Neutrophil (primary cell): ENCODE measurements around the gene PPP6R1.

Experiments
- H3K27ac ChIP-seq: fragments of 200-600 bp; sonication (generic); 2 replicates; pipeline ENCODE4 v1.5.1; 2016; ENCODE audit warnings: mild to moderate bottlenecking, moderate library complexity
- H3K27me3 ChIP-seq: fragments of 200-600 bp; sonication (generic); 2 replicates; pipeline ENCODE4 v1.6.0; 2016; ENCODE audit warnings: mild to moderate bottlenecking
- H3K36me3 ChIP-seq: fragments of 200-600 bp; sonication (generic); 2 replicates; pipeline ENCODE4 v1.5.1; 2017
- H3K4me1 ChIP-seq, 2 experiments: fragments of 200-600 bp in 1 of 2; sonication (generic) in 1 of 2; 1 replicate in 1 of 2; 2 replicates in 1 of 2; pipeline versions ENCODE4 v1.5.1 to v1.6.1; 2013 to 2016; ENCODE audit warnings: low read depth in 1 of 2, low read length in 1 of 2, mild to moderate bottlenecking in 1 of 2, moderate library complexity in 1 of 2; ENCODE audit not compliant: control insufficient read depth in 1 of 2, insufficient read depth in 1 of 2
- H3K4me3 ChIP-seq, 2 experiments: fragments of 200-600 bp in 1 of 2; sonication (generic) in 1 of 2; 1 replicate in 1 of 2; 2 replicates in 1 of 2; pipeline ENCODE4 v1.5.1; 2013 to 2016; ENCODE audit warnings: low read depth in 1 of 2, low read length in 1 of 2, mild to moderate bottlenecking in 1 of 2, moderate library complexity in 1 of 2
- H3K9me3 ChIP-seq: fragments of 200-600 bp; sonication (generic); 2 replicates; pipeline ENCODE4 v1.5.1; 2016
- TF ChIP-seq, protein P1 (sequence below): fragments of 200-600 bp; sonication (generic); IDR thresholded peaks from 2 replicates; pipeline ENCODE4 v1.5.1; 2016; ENCODE audit warnings: antibody characterized with exemption

The PPP6R1 gene

DNA sequence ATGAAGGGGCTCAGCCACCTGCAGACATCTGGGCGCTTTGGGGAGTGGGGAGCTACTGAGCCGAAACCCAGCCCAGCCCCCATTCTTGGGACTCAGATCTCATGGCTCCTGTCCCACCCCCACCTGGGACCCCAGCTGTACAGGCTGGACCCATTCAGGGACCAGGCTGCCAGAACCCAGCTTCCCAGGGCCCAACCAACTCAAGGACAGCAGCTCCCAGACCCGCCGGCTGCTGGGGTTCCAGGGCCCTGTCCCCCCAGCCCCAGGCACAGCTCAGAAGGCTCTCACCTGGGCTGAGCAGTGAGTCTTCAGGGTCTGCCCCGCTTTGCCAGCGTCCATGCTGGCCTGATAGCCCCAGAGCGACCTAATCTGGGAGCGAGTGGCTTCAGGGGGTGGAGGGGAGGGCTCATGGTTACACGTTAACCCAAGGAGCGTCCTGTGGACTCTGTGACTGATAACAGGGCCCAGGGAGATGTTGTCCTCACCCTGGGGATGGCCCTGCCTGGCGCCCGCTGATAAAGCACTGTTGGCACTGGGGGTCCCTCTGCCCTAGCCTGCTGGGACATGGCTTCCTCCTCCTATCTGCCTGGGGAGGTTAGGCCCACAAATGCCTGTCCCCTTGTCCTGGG lies 30.3 kb downstream of the PPP6R1 start, which contains the start of gene TMEM86B:
Gene TMEM86B (minus strand): TSS at position 361 of the 629 bp plus-strand sequence. CDS start 22 bp downstream, at position 339.
- H3K27ac ChIP-seq = no peak within 1 kb of the TSS
- no peak within 1 kb of the TSS for H3K4me3 ChIP-seq
- no peaks in the 10 kb centered on the region for H3K27me3 ChIP-seq
- no peaks in the 10 kb centered on the region for H3K9me3 ChIP-seq
- H3K4me1 ChIP-seq = peaks cover 0 to 5% of the 10 kb centered on the region in 2 experiments
- H3K36me3 ChIP-seq = peaks cover 95% of the 10 kb centered on the region
- TF ChIP-seq, protein P1, sequence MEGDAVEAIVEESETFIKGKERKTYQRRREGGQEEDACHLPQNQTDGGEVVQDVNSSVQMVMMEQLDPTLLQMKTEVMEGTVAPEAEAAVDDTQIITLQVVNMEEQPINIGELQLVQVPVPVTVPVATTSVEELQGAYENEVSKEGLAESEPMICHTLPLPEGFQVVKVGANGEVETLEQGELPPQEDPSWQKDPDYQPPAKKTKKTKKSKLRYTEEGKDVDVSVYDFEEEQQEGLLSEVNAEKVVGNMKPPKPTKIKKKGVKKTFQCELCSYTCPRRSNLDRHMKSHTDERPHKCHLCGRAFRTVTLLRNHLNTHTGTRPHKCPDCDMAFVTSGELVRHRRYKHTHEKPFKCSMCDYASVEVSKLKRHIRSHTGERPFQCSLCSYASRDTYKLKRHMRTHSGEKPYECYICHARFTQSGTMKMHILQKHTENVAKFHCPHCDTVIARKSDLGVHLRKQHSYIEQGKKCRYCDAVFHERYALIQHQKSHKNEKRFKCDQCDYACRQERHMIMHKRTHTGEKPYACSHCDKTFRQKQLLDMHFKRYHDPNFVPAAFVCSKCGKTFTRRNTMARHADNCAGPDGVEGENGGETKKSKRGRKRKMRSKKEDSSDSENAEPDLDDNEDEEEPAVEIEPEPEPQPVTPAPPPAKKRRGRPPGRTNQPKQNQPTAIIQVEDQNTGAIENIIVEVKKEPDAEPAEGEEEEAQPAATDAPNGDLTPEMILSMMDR = no peak

DNA sequence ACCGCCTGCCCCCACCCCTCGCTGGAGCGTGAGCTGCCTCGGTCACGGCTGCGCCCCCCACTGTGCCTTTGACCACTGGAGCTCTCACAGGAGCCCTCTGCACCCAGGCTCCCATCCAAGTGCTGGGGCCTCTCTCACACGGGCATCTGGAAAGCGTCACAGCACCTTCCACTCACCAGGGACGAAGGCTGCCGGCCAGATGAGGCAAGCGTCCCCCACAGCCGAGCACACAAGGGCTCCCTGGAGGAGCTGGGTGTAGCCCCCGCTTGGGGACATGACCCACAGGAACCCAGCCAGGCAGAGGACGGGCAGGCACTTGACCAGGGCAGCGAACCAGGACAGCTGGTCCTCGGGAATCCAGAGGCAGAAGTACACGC lies 30.8 kb downstream of the PPP6R1 start:
- Histone ChIP-seq H3K27ac (no peak overlapping the region), H3K4me3 (no peak overlapping the region), H3K36me3 (peaks cover 95% of the 10 kb centered on the region), H3K27me3 (no peaks in the 10 kb centered on the region), H3K4me1 (peaks cover 0 to 5% of the 10 kb centered on the region in 2 experiments), H3K9me3 (no peaks in the 10 kb centered on the region)
- TF ChIP-seq, protein P1 = no peak

DNA sequence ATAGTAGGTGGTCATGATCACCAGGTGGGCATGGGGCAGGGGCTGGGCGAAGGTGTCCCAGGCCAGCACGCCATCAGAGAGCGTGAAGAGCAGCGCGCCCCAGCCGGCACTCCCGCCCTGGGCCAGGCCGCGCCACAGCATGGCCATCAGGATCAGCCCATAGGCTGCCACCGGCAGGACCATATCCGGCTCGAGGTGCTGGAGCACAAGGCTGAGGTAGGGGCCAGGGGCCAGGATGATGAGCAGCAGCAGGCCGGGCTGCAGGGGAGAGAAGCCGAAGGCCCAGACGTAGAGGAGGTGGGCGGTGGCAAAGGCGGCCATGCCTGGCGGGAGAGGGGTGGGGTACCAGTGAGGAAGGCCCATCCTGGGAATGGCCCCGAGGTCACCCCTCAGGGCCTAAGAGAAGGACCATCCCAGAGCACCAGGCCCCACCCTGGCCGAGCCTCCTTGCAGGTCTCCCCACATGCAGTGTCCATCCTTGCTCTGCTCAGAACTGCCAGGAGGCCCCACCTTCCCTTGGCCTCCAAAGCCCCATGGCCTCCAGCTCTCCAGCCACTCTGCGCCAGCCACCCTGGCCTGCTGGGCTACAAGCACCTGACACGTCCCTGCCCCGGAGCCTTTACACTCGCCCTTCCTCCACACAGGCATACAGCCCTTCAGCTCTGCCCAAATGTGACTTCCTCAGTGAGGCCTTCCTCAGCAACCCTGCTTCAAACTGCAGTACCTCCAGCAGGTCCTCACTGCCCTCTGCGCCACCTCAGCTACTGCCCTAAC lies 31.4 kb downstream of the PPP6R1 start:
- Histone ChIP-seq H3K9me3 (no peaks in the 10 kb centered on the region), H3K27me3 (no peaks in the 10 kb centered on the region), H3K27ac (no peak overlapping the region), H3K36me3 (peaks cover 95% of the 10 kb centered on the region), H3K4me3 (no peak overlapping the region), H3K4me1 (peaks cover 0 to 5% of the 10 kb centered on the region in 2 experiments)
- TF ChIP-seq, protein P1 = no peak

DNA sequence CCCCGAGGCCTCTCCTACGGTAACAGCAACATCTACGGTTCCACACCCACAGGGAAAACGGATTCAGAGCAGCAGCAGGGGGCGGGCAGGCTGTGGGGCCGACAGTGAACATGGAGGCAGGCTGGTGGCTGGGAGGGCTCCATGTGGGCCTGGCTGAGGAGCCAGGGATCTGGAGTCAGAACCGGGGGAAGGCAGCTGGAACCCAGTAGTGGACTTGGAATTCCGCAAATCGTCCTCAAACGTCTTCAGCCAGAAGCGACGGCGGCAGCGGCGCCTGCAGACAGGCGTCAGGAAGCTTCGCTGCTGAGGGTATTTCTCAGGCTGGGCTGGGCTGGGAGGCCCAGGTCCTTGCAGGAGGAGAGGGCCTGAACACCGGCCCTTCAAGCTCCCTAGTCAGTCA lies 32.0 kb downstream of the PPP6R1 start:
- H3K27ac ChIP-seq = no peak overlapping the region
- peaks cover 89% of the 10 kb centered on the region for H3K36me3 ChIP-seq
- no peaks in the 10 kb centered on the region for H3K27me3 ChIP-seq
- peaks cover 0 to 5% of the 10 kb centered on the region in 2 experiments for H3K4me1 ChIP-seq
- no peak overlapping the region for H3K4me3 ChIP-seq
- H3K9me3 ChIP-seq = no peaks in the 10 kb centered on the region
- TF ChIP-seq, protein P1 = no peak

DNA sequence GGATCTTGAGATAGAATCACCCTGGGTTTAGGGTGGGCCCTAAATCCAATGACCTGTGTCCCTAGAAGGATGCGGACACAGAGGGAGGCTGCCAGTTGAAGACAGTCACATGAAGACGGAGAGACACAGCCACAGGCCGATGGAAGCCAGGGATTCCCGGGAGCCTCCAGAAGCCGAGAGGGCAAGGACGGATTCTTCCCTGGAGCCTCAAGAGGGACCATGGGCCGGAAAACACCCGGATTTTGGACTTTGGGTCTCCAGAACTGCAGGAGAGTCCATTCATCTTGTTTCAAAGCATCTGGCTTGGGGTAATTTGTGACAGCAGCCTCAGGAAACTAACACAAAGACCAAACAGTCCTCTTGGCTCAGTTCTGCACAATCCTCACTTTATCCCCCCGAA lies 32.5 kb downstream of the PPP6R1 start:
- Histone ChIP-seq H3K9me3 (no peaks in the 10 kb centered on the region), H3K36me3 (peaks cover 84% of the 10 kb centered on the region), H3K27me3 (no peaks in the 10 kb centered on the region), H3K4me1 (peaks cover 0 to 5% of the 10 kb centered on the region in 2 experiments), H3K27ac (no peak overlapping the region), H3K4me3 (no peak overlapping the region)
- TF ChIP-seq, protein P1 = no peak
